ENCODE data around the gene P4HA2. TPM values are rescaled to one million over a fixed set of nuclear protein-coding genes. Genes with fewer than 3 reads are reported as not detected.
A peak's percentile ranks its signal among the peaks of the same experiment; 100 is the strongest.
"Not testable (repeated sequence)": the region's sequence is repeated elsewhere in the genome, so short reads cannot be mapped to it uniquely, and the experiment has no call there.

Gene P4HA2
- total RNA-seq, 3 donors from 2014 or later = 0.86 to 3.5 (median 1.3) TPM

GRCh38 chr5:132193165-132193694 is 34.4 kb downstream of the P4HA2 start:
- H3K4me1 Mint-ChIP-seq (ENCODE audit: low read depth) = peaks cover 9% of the 10 kb centered on the region
- peaks cover 4% of the 10 kb centered on the region for H3K27me3 Mint-ChIP-seq (ENCODE audit: low read depth)
- no peak overlapping the region for H3K4me3 Mint-ChIP-seq
- no peak for DNase-seq
- H3K36me3 Mint-ChIP-seq (ENCODE audit: insufficient read depth) = no peaks in the 10 kb centered on the region
- ATAC-seq = no peak
- H3K9me3 Mint-ChIP-seq = no peaks in the 10 kb centered on the region

- Mint-ChIP-seq H3K4me1 (ENCODE audit: low read depth) (peaks cover 9% of the 10 kb centered on the region), H3K27me3 (ENCODE audit: low read depth) (peaks cover 4% of the 10 kb centered on the region), H3K36me3 (ENCODE audit: insufficient read depth) (no peaks in the 10 kb centered on the region), H3K9me3 (no peaks in the 10 kb centered on the region), H3K4me3 (no peak overlapping the region)
- peak; percentile 99 for ATAC-seq
- no peak for DNase-seq
These were observed 37.4 kb downstream of the P4HA2 start for GRCh38 chr5:132190161-132190817.

- ATAC-seq (no peak), DNase-seq (no peak)
- Mint-ChIP-seq H3K27me3 (ENCODE audit: low read depth) (peaks cover 4% of the 10 kb centered on the region), H3K4me3 (no peak overlapping the region), H3K36me3 (ENCODE audit: insufficient read depth) (no peaks in the 10 kb centered on the region), H3K9me3 (no peaks in the 10 kb centered on the region), H3K4me1 (ENCODE audit: low read depth) (peaks cover 12% of the 10 kb centered on the region)
These were observed 43.1 kb downstream of the P4HA2 start for GRCh38 chr5:132184588-132184987.

GRCh38 chr5:132183723-132184122 is 43.9 kb downstream of the P4HA2 start:
- no peak overlapping the region for H3K4me3 Mint-ChIP-seq
- no peak for DNase-seq
- peaks cover 13% of the 10 kb centered on the region for H3K4me1 Mint-ChIP-seq (ENCODE audit: low read depth)
- ATAC-seq = no peak
- peaks cover 2% of the 10 kb centered on the region for H3K27me3 Mint-ChIP-seq (ENCODE audit: low read depth)
- no peaks in the 10 kb centered on the region for H3K36me3 Mint-ChIP-seq (ENCODE audit: insufficient read depth)
- H3K9me3 Mint-ChIP-seq = no peaks in the 10 kb centered on the region

- H3K4me3 Mint-ChIP-seq = no peak overlapping the region
- H3K4me1 Mint-ChIP-seq (ENCODE audit: low read depth) = peaks cover 12% of the 10 kb centered on the region
- H3K9me3 Mint-ChIP-seq = no peaks in the 10 kb centered on the region
- H3K36me3 Mint-ChIP-seq (ENCODE audit: insufficient read depth) = no peaks in the 10 kb centered on the region
- no peak for ATAC-seq
- no peak for DNase-seq
- H3K27me3 Mint-ChIP-seq (ENCODE audit: low read depth) = no peaks in the 10 kb centered on the region
These were observed 45.2 kb downstream of the P4HA2 start for GRCh38 chr5:132182359-132183040.

- no peak for DNase-seq
- Mint-ChIP-seq H3K4me3 (no peak overlapping the region), H3K9me3 (no peaks in the 10 kb centered on the region), H3K36me3 (ENCODE audit: insufficient read depth) (no peaks in the 10 kb centered on the region), H3K4me1 (ENCODE audit: low read depth) (peaks cover 23% of the 10 kb centered on the region), H3K27me3 (ENCODE audit: low read depth) (no peaks in the 10 kb centered on the region)
- no peak for ATAC-seq
These were observed 46.5 kb downstream of the P4HA2 start for GRCh38 chr5:132181011-132181629.

GRCh38 chr5:132180134-132180745 is 47.4 kb downstream of the P4HA2 start:
- Mint-ChIP-seq H3K4me3 (no peak overlapping the region), H3K27me3 (ENCODE audit: low read depth) (no peaks in the 10 kb centered on the region), H3K9me3 (no peaks in the 10 kb centered on the region), H3K36me3 (ENCODE audit: insufficient read depth) (no peaks in the 10 kb centered on the region), H3K4me1 (ENCODE audit: low read depth) (peaks cover 23% of the 10 kb centered on the region)
- DNase-seq = no peak
- no peak for ATAC-seq

GRCh38 chr5:132179405-132179804 is 48.2 kb downstream of the P4HA2 start:
- ATAC-seq (no peak), DNase-seq (no peak)
- Mint-ChIP-seq H3K9me3 (no peaks in the 10 kb centered on the region), H3K4me1 (ENCODE audit: low read depth) (peaks cover 23% of the 10 kb centered on the region), H3K36me3 (ENCODE audit: insufficient read depth) (no peaks in the 10 kb centered on the region), H3K4me3 (no peak overlapping the region), H3K27me3 (ENCODE audit: low read depth) (no peaks in the 10 kb centered on the region)

- no peak for ATAC-seq
- Mint-ChIP-seq H3K36me3 (ENCODE audit: insufficient read depth) (no peaks in the 10 kb centered on the region), H3K27me3 (ENCODE audit: low read depth) (no peaks in the 10 kb centered on the region), H3K4me3 (no peak overlapping the region), H3K9me3 (no peaks in the 10 kb centered on the region), H3K4me1 (ENCODE audit: low read depth) (peaks cover 23% of the 10 kb centered on the region)
- DNase-seq = no peak
These were observed 49.9 kb downstream of the P4HA2 start for GRCh38 chr5:132177691-132178149.

- Mint-ChIP-seq H3K27me3 (ENCODE audit: low read depth) (no peaks in the 10 kb centered on the region), H3K36me3 (ENCODE audit: insufficient read depth) (no peaks in the 10 kb centered on the region), H3K9me3 (no peaks in the 10 kb centered on the region), H3K4me1 (ENCODE audit: low read depth) (peaks cover 23% of the 10 kb centered on the region), H3K4me3 (no peak overlapping the region)
- ATAC-seq (peak; percentile 65 to 68), DNase-seq (no peak)
These were observed 50.7 kb downstream of the P4HA2 start for GRCh38 chr5:132176987-132177386.

- Mint-ChIP-seq H3K4me1 (ENCODE audit: low read depth) (peaks cover 23% of the 10 kb centered on the region), H3K36me3 (ENCODE audit: insufficient read depth) (no peaks in the 10 kb centered on the region)
These were observed 51.1 kb downstream of the P4HA2 start for GRCh38 chr5:132176521-132176945.

GRCh38 chr5:132162945-132163344 is 64.7 kb downstream of the P4HA2 start:
- H3K4me1 Mint-ChIP-seq (ENCODE audit: low read depth) = no peaks in the 10 kb centered on the region
- ATAC-seq (no peak), DNase-seq (no peak)
- H3K36me3 Mint-ChIP-seq (ENCODE audit: insufficient read depth) = peaks cover under 1% of the 10 kb centered on the region
- H3K9me3 Mint-ChIP-seq = peaks cover 7% of the 10 kb centered on the region
- no peak overlapping the region for H3K4me3 Mint-ChIP-seq
- peaks cover 5% of the 10 kb centered on the region for H3K27me3 Mint-ChIP-seq (ENCODE audit: low read depth)

More at GRCh38 chr5:132176521-132176945, 51.1 kb downstream of the P4HA2 start:
- ATAC-seq = peak in 1 of 2 donors; percentile 34
- DNase-seq = no peak
- no peak overlapping the region for H3K4me3 Mint-ChIP-seq
- peaks cover 4% of the 10 kb centered on the region for H3K9me3 Mint-ChIP-seq
- H3K27me3 Mint-ChIP-seq (ENCODE audit: low read depth) = no peaks in the 10 kb centered on the region

- peaks cover 11% of the 10 kb centered on the region for H3K27me3 Mint-ChIP-seq (ENCODE audit: low read depth)
- DNase-seq; H3K4me3 Mint-ChIP-seq; ATAC-seq; H3K9me3 Mint-ChIP-seq; H3K36me3 Mint-ChIP-seq (ENCODE audit: insufficient read depth); H3K4me1 Mint-ChIP-seq (ENCODE audit: low read depth): not testable (repeated sequence)
These were observed 65.9 kb downstream of the P4HA2 start for GRCh38 chr5:132161574-132162326.

- no peaks in the 10 kb centered on the region for H3K4me1 Mint-ChIP-seq (ENCODE audit: low read depth)
- H3K36me3 Mint-ChIP-seq (ENCODE audit: insufficient read depth) = peaks cover 7% of the 10 kb centered on the region
- H3K27me3 Mint-ChIP-seq (ENCODE audit: low read depth) = peaks cover 23% of the 10 kb centered on the region
- ATAC-seq (no peak), DNase-seq (no peak)
- no peak overlapping the region for H3K4me3 Mint-ChIP-seq
- peaks cover 21% of the 10 kb centered on the region for H3K9me3 Mint-ChIP-seq
These were observed 71.2 kb downstream of the P4HA2 start for GRCh38 chr5:132156413-132156812.
